ENCODE measurements around the gene MAPKAPK2.
A peak's percentile ranks its signal among the peaks of the same experiment; 100 is the strongest.

MAPKAPK2 gene

DNA sequence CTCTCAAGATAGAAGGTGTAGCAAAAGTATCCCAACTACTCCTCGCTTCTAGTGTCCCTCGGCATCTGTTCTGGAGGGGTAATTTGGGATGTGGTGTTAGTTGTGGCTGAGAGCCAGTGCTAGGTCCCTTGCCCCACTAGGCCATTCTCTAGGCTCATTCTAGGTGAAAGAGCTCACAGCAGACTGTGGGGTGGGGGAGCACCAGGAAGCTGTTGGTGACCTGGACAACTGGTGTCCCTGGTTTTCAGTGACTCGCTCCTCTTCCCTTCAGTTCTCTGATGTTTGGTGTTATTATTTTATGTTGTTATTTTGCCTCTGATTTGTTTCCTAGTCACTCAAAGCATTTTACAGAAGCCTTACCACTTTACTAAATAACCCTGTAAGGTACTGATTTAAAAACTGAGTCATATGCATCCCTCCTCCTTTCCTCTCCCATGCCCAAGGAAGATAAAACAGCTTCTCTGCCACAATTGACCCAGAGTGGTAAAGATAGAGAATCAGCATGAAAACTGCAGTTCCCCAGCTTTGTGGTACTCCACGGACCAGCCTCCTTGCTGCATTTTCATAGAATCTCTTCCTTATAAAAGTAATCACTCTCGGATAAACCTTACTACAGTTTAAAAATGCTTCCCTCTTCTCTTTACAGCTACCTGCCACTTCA is 35.3 kb upstream of the MAPKAPK2 start:
- no peak overlapping the region for H3K9ac ChIP-seq
- TF ChIP-seq, protein P1, sequence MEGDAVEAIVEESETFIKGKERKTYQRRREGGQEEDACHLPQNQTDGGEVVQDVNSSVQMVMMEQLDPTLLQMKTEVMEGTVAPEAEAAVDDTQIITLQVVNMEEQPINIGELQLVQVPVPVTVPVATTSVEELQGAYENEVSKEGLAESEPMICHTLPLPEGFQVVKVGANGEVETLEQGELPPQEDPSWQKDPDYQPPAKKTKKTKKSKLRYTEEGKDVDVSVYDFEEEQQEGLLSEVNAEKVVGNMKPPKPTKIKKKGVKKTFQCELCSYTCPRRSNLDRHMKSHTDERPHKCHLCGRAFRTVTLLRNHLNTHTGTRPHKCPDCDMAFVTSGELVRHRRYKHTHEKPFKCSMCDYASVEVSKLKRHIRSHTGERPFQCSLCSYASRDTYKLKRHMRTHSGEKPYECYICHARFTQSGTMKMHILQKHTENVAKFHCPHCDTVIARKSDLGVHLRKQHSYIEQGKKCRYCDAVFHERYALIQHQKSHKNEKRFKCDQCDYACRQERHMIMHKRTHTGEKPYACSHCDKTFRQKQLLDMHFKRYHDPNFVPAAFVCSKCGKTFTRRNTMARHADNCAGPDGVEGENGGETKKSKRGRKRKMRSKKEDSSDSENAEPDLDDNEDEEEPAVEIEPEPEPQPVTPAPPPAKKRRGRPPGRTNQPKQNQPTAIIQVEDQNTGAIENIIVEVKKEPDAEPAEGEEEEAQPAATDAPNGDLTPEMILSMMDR (conservative IDR thresholded peaks at IDR 0.05; ENCODE audit: low read depth, low read length), result no peak
- no peak overlapping the region for H2AFZ ChIP-seq (ENCODE audit: low read depth)
- H3K4me2 ChIP-seq, result no peak overlapping the region
- peaks cover 22% of the 10 kb centered on the region for H3K4me1 ChIP-seq (ENCODE audit: low read depth, poor library complexity, severe bottlenecking)
- H3K36me3 ChIP-seq (ENCODE audit: insufficient read depth), result no peaks in the 10 kb centered on the region
- no peaks in the 10 kb centered on the region for H4K20me1 ChIP-seq (ENCODE audit: insufficient read depth)
- H3K27me3 ChIP-seq (ENCODE audit: insufficient read depth, low read depth), result no peaks in the 10 kb centered on the region; the same call in 1 of the 2 replicates
- H3K79me2 ChIP-seq (ENCODE audit: insufficient read depth, low read depth), result no peaks in the 10 kb centered on the region
- H3K27ac ChIP-seq, result no peak overlapping the region
- no peak overlapping the region for H3K4me3 ChIP-seq (IDR thresholded peaks at IDR 0.05; ENCODE audit: insufficient read depth, low read depth, low read length)

GRCh38 chr1:206651014-206651413 is 33.7 kb upstream of the MAPKAPK2 start:
- H3K79me2 ChIP-seq (ENCODE audit: insufficient read depth, low read depth), result no peaks in the 10 kb centered on the region
- H4K20me1 ChIP-seq (ENCODE audit: insufficient read depth), result no peaks in the 10 kb centered on the region
- no peak overlapping the region for H3K9ac ChIP-seq
- H3K4me1 ChIP-seq (ENCODE audit: low read depth, poor library complexity, severe bottlenecking), result peaks cover 22% of the 10 kb centered on the region
- H3K27ac ChIP-seq, result no peak overlapping the region
- H3K4me3 ChIP-seq (IDR thresholded peaks at IDR 0.05; ENCODE audit: insufficient read depth, low read depth, low read length), result no peak overlapping the region
- no peak overlapping the region for H3K4me2 ChIP-seq
- no peak overlapping the region for H2AFZ ChIP-seq (ENCODE audit: low read depth)
- no peaks in the 10 kb centered on the region; the same call in 1 of the 2 replicates for H3K27me3 ChIP-seq (ENCODE audit: insufficient read depth, low read depth)
- TF ChIP-seq, protein P1 (conservative IDR thresholded peaks at IDR 0.05; ENCODE audit: low read depth, low read length), result no peak
- no peaks in the 10 kb centered on the region for H3K36me3 ChIP-seq (ENCODE audit: insufficient read depth)

DNA sequence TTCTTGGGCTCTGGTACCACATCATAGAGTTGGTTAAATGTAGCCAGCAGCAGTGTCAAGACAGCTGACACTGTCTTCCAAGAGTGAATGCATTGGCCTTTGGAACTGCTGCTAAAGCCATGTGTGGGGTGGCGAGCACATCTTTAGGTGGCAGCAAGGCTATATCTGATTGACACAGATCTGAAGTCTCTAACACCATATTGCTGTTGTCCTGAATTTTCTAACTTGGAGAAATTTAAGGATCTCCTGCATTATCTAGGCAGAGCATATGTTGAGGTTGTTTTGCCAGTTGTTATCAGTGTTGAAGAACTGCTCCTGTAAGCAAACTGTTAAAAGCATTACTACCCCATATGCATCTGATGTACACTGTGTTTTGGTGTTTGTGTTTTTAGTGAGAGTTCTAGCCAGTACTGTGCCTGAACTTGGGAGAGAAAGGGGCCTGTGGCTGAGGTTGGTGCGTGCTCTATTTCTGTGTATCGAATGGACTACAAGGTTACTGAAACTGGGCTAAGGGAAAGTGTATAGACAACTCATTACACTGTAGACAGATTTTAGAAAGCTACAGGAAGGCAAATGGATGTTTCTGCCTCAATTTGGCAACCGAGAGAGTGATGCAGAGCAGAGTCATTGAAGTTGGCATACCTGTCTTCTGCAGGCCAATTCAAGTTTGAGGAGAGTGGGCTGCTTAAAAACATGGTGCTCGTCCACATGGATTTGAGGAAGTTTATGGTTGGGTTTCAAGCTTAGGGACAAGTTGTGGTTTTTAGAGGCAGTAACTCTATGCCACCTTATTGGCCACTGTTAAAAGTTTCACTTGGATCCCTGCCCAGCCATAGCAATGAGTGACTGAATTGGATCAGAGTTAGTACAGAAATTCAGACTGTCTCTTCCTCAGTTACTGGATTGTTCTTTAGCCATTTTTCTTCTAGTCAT is 32.5 kb upstream of the MAPKAPK2 start:
- Histone ChIP-seq H3K36me3 (ENCODE audit: insufficient read depth) (no peaks in the 10 kb centered on the region), H3K79me2 (ENCODE audit: insufficient read depth, low read depth) (no peaks in the 10 kb centered on the region), H3K4me1 (ENCODE audit: low read depth, poor library complexity, severe bottlenecking) (peaks cover 22% of the 10 kb centered on the region), H3K4me2 (peak overlapping the region; percentile 53), H3K27me3 (ENCODE audit: insufficient read depth, low read depth) (peaks cover 2% of the 10 kb centered on the region; the same call in 1 of the 2 replicates), H2AFZ (ENCODE audit: low read depth) (no peak overlapping the region), H4K20me1 (ENCODE audit: insufficient read depth) (no peaks in the 10 kb centered on the region), H3K9ac (no peak overlapping the region), H3K4me3 (IDR thresholded peaks at IDR 0.05; ENCODE audit: insufficient read depth, low read depth, low read length) (no peak overlapping the region), H3K27ac (no peak overlapping the region; the same call in 1 of the 2 replicates)
- TF ChIP-seq, protein P1 (conservative IDR thresholded peaks at IDR 0.05; ENCODE audit: low read depth, low read length), result no peak

DNA sequence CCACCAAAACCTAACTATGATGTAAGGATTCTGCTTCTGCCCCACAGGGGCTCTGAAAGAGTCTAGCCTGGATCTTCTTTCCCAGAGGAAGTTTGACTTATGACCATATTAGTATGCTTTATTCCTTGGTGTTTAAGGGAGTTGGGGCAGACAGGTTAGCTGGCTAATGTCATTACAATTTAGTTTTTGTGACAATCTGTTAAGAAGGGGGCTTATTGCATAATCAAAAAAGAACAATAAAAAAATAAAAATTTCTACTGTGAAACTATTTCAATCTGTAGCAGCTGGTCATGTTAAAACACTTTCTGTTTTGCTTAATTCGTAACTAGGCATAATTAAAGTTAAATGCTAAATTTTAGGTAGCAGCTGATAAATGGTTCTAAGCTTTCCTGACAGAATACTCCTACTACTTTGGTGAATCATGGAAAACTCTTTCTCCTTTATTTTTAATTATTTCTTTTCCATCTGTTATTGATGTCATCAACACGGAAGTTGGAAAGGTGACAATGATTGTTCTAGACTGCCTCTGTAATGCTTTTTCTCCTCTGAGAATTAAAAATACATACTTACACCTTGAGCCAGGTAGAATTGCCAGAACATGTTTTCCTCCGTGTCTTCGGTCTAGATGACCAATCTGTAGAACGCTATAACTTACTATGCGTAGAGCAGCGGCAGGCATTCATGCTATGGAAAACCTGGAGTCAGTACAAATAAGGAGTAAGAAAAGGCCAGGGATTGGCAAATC is 30.8 kb upstream of the MAPKAPK2 start:
- Histone ChIP-seq H3K4me1 (ENCODE audit: low read depth, poor library complexity, severe bottlenecking) (peaks cover 22% of the 10 kb centered on the region), H3K9ac (no peak overlapping the region), H3K4me3 (IDR thresholded peaks at IDR 0.05; ENCODE audit: insufficient read depth, low read depth, low read length) (no peak overlapping the region), H2AFZ (ENCODE audit: low read depth) (no peak overlapping the region), H4K20me1 (ENCODE audit: insufficient read depth) (no peaks in the 10 kb centered on the region), H3K36me3 (ENCODE audit: insufficient read depth) (no peaks in the 10 kb centered on the region), H3K4me2 (no peak overlapping the region), H3K79me2 (ENCODE audit: insufficient read depth, low read depth) (no peaks in the 10 kb centered on the region), H3K27me3 (ENCODE audit: insufficient read depth, low read depth) (peaks cover 15% of the 10 kb centered on the region; the same call in 1 of the 2 replicates), H3K27ac (no peak overlapping the region)
- TF ChIP-seq, protein P1 (conservative IDR thresholded peaks at IDR 0.05; ENCODE audit: low read depth, low read length), result no peak

Data from KMS-11 (cell line).